Measurements from ENCODE around the gene GSK3A. TPM values are rescaled to one million over a fixed set of nuclear protein-coding genes. Genes with fewer than 3 reads are reported as not detected.

GSK3A gene
- total RNA-seq, 1 donor from 2014 or later = 54.4 TPM

- no peak overlapping the region for H3K27ac Mint-ChIP-seq (ENCODE audit: unreplicated experiment)
- TF ChIP-seq CTCF (IDR thresholded peaks at IDR 0.05; ENCODE audit: unreplicated experiment) = no peak
- H3K4me3 Mint-ChIP-seq (ENCODE audit: unreplicated experiment) = no peak overlapping the region
- H3K4me1 Mint-ChIP-seq (ENCODE audit: unreplicated experiment) = peaks cover 12% of the 10 kb centered on the region
- peaks cover 24% of the 10 kb centered on the region for H3K36me3 Mint-ChIP-seq (ENCODE audit: low read depth, unreplicated experiment)
- H3K27me3 Mint-ChIP-seq (ENCODE audit: unreplicated experiment) = peaks cover 13% of the 10 kb centered on the region
- no peak for DNase-seq (ENCODE audit: low spot score)
- H3K9me3 Mint-ChIP-seq (ENCODE audit: unreplicated experiment) = no peaks in the 10 kb centered on the region
These were observed 48.7 kb downstream of the GSK3A start for GRCh38 chr19:42193706-42194105.

- peaks cover 9% of the 10 kb centered on the region for H3K4me1 Mint-ChIP-seq (ENCODE audit: unreplicated experiment)
These were observed 49.1 kb downstream of the GSK3A start for GRCh38 chr19:42193294-42193693.

GRCh38 chr19:42191855-42192254 is 50.5 kb downstream of the GSK3A start:
- H3K27ac Mint-ChIP-seq (ENCODE audit: unreplicated experiment) = no peak overlapping the region
- DNase-seq (ENCODE audit: low spot score) = no peak
- no peaks in the 10 kb centered on the region for H3K9me3 Mint-ChIP-seq (ENCODE audit: unreplicated experiment)
- TF ChIP-seq CTCF (IDR thresholded peaks at IDR 0.05; ENCODE audit: unreplicated experiment) = no peak
- no peaks in the 10 kb centered on the region for H3K4me1 Mint-ChIP-seq (ENCODE audit: unreplicated experiment)
- H3K4me3 Mint-ChIP-seq (ENCODE audit: unreplicated experiment) = no peak overlapping the region
- peaks cover 15% of the 10 kb centered on the region for H3K36me3 Mint-ChIP-seq (ENCODE audit: low read depth, unreplicated experiment)
- peaks cover 12% of the 10 kb centered on the region for H3K27me3 Mint-ChIP-seq (ENCODE audit: unreplicated experiment)

More at GRCh38 chr19:42193294-42193693, 49.1 kb downstream of the GSK3A start:
- H3K27ac Mint-ChIP-seq (ENCODE audit: unreplicated experiment) = no peak overlapping the region
- DNase-seq (ENCODE audit: low spot score) = no peak
- no peak overlapping the region for H3K4me3 Mint-ChIP-seq (ENCODE audit: unreplicated experiment)
- no peaks in the 10 kb centered on the region for H3K9me3 Mint-ChIP-seq (ENCODE audit: unreplicated experiment)
- H3K36me3 Mint-ChIP-seq (ENCODE audit: low read depth, unreplicated experiment) = peaks cover 21% of the 10 kb centered on the region
- H3K27me3 Mint-ChIP-seq (ENCODE audit: unreplicated experiment) = peaks cover 13% of the 10 kb centered on the region
- no peak for TF ChIP-seq CTCF (IDR thresholded peaks at IDR 0.05; ENCODE audit: unreplicated experiment)

GRCh38 chr19:42191330-42191729 is 51.1 kb downstream of the GSK3A start:
- Mint-ChIP-seq H3K4me1 (ENCODE audit: unreplicated experiment) (no peaks in the 10 kb centered on the region), H3K36me3 (ENCODE audit: low read depth, unreplicated experiment) (peaks cover 14% of the 10 kb centered on the region), H3K27ac (ENCODE audit: unreplicated experiment) (no peak overlapping the region), H3K4me3 (ENCODE audit: unreplicated experiment) (no peak overlapping the region), H3K27me3 (ENCODE audit: unreplicated experiment) (peaks cover 12% of the 10 kb centered on the region), H3K9me3 (ENCODE audit: unreplicated experiment) (no peaks in the 10 kb centered on the region)
- no peak for TF ChIP-seq CTCF (IDR thresholded peaks at IDR 0.05; ENCODE audit: unreplicated experiment)
- no peak for DNase-seq (ENCODE audit: low spot score)

- no peak for DNase-seq (ENCODE audit: low spot score)
- peaks cover 7% of the 10 kb centered on the region for H3K36me3 Mint-ChIP-seq (ENCODE audit: low read depth, unreplicated experiment)
These were observed 53.3 kb downstream of the GSK3A start for GRCh38 chr19:42189133-42189532.

More at GRCh38 chr19:42189133-42189532, 53.3 kb downstream of the GSK3A start:
- no peaks in the 10 kb centered on the region for H3K9me3 Mint-ChIP-seq (ENCODE audit: unreplicated experiment)
- no peak overlapping the region for H3K27ac Mint-ChIP-seq (ENCODE audit: unreplicated experiment)
- H3K4me3 Mint-ChIP-seq (ENCODE audit: unreplicated experiment) = no peak overlapping the region
- no peak for TF ChIP-seq CTCF (IDR thresholded peaks at IDR 0.05; ENCODE audit: unreplicated experiment)
- peaks cover 14% of the 10 kb centered on the region for H3K4me1 Mint-ChIP-seq (ENCODE audit: unreplicated experiment)
- H3K27me3 Mint-ChIP-seq (ENCODE audit: unreplicated experiment) = peaks cover 17% of the 10 kb centered on the region
